HUES64 (cell line): ENCODE results near the gene APBA2.

Experiments
- H3K27ac ChIP-seq: 2 replicates; pipeline ENCODE4 v1.7.0; 2013; ENCODE audit warnings: low read depth, low read length, inconsistent platforms
- H3K27me3 ChIP-seq: 2 replicates; pipeline ENCODE4 v1.6.1; 2013; ENCODE audit warnings: mild to moderate bottlenecking, low read length; ENCODE audit not compliant: insufficient read depth
- H3K36me3 ChIP-seq: 2 replicates; pipeline ENCODE4 v1.6.1; 2013; ENCODE audit warnings: mild to moderate bottlenecking, low read length; ENCODE audit not compliant: insufficient read depth
- H3K4me1 ChIP-seq: 2 replicates; pipeline ENCODE4 v1.6.1; 2013; ENCODE audit warnings: mild to moderate bottlenecking, low read length, moderate library complexity; ENCODE audit not compliant: insufficient read depth
- H3K4me3 ChIP-seq: 2 replicates; pipeline ENCODE4 v1.5.1; 2013; ENCODE audit warnings: mild to moderate bottlenecking, low read length, moderate library complexity
- H3K9ac ChIP-seq: 2 replicates; pipeline ENCODE4 v1.6.1; 2013; ENCODE audit warnings: mild to moderate bottlenecking, low read depth, low read length
- H3K9me3 ChIP-seq: 2 replicates; pipeline ENCODE4 v1.6.1; 2013; ENCODE audit warnings: low read depth, low read length; ENCODE audit not compliant: insufficient read depth
- WGBS: fragments of 150-250, 120-280 bp; methylation state at CpG from one replicate; pipeline ENCODE4 v1.1.7; 2013; ENCODE audit warnings: missing lambda C conversion rate; 5-methylcytosine and 5-hydroxymethylcytosine counted together

Gene APBA2

GRCh38 chr15:29066310-29066709 lies 180.5 kb downstream of the APBA2 start:
- Histone ChIP-seq H3K9me3 (peaks cover 4% of the 10 kb centered on the region; the same call in 1 of the 2 replicates), H3K9ac (no peak overlapping the region), H3K27ac (no peak overlapping the region), H3K4me1 (no peaks in the 10 kb centered on the region; the same call in 1 of the 2 replicates), H3K4me3 (no peak overlapping the region), H3K36me3 (no peaks in the 10 kb centered on the region), H3K27me3 (no peaks in the 10 kb centered on the region)
- 87% methylated on average over 5 of the region's 5 CpGs for WGBS

DNA sequence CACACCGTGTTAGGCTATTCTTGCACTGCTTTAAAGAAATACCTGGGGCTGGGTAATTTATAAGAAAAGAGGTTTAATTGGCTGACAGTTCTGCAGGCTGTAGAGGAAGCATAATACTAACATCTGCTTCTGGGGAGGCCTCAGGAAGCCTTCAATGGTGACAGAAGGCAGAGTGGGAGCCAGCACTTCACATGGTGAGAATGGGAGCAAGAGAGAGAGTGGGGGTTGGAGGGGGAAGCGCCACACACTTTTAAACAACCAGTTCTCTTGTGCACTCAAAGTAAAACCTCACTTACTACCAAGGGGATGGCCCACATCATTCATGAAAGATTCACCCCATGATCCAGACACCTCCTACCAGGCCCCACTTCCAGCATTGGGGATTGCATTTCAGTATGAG lies 181.1 kb downstream of the APBA2 start:
- Histone ChIP-seq H3K4me3 (no peak overlapping the region), H3K27ac (no peak overlapping the region), H3K4me1 (no peaks in the 10 kb centered on the region; the same call in 1 of the 2 replicates), H3K9me3 (peaks cover 4% of the 10 kb centered on the region; the same call in 1 of the 2 replicates), H3K36me3 (no peaks in the 10 kb centered on the region), H3K9ac (no peak overlapping the region), H3K27me3 (no peaks in the 10 kb centered on the region)
- WGBS = 96% methylated on average over 1 of the region's 2 CpGs

DNA sequence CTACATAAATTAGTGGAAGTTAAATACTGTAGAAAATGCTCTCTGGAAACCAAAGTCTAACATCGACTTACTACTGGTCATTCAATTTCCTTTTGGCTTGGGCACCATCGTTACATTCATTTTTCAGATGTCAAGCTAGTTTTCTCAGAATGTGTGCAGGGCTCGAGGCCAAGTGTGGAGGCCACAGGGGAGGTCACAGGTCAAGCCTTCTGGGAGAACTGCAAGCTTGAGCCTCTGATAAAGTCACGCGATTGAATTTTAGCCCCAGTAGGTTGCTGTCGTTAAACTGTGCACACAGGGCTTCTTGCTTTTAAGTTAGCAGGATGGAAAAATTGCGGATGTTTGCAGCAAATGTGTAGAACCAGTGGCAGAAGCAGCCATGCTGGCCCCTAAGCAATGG lies 182.2 kb downstream of the APBA2 start:
- 95% methylated on average over 7 of the region's 7 CpGs for WGBS
- Histone ChIP-seq H3K9me3 (peaks cover 4% of the 10 kb centered on the region; the same call in 1 of the 2 replicates), H3K27ac (no peak overlapping the region), H3K4me1 (no peaks in the 10 kb centered on the region), H3K36me3 (no peaks in the 10 kb centered on the region), H3K27me3 (no peaks in the 10 kb centered on the region), H3K4me3 (no peak overlapping the region), H3K9ac (no peak overlapping the region)

DNA sequence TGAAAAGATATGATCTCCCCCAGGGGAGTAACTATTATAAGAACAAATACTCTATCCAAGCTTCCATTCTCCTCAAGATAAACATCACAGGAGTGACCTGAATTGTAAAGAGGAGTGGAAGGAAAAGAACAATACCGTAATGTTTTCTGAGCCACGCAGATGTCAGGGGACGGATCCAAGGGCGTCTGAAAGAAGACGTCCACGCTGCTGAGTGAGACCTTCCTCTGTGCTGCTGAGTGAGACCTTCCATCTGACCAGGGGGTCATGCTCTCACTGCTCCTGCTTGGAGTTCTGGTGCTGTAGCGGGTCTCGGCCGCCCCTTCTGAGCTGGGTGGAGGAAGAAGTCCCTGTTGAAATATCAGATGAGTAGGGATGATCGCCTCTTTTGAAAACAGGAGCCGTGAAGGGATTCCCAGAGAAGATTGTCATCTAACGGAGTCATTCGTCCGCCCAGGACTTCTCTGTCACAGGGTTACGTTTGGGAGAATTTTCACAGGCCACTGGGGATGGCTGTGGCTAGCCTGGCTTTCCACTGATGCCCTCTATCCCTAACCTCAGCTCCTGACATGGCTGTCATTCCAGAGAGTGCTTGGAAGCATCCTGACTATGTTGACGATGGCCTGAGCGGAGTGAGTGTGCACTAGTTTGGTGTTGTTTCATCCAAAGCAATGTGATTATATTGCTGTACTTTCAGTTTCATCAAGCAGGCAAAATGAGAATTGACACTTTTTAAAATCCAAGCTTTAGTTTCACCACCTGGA lies 184.9 kb downstream of the APBA2 start:
- 91% methylated on average over 17 of the region's 17 CpGs for WGBS
- Histone ChIP-seq H3K9me3 (peaks cover 4% of the 10 kb centered on the region; the same call in 1 of the 2 replicates), H3K4me3 (no peak overlapping the region), H3K27me3 (no peaks in the 10 kb centered on the region), H3K4me1 (no peaks in the 10 kb centered on the region), H3K9ac (no peak overlapping the region), H3K27ac (no peak overlapping the region), H3K36me3 (no peaks in the 10 kb centered on the region)

GRCh38 chr15:29071232-29071881 lies 185.6 kb downstream of the APBA2 start:
- Histone ChIP-seq H3K27me3 (no peaks in the 10 kb centered on the region), H3K36me3 (no peaks in the 10 kb centered on the region), H3K9me3 (peaks cover 4% of the 10 kb centered on the region; the same call in 1 of the 2 replicates), H3K27ac (no peak overlapping the region), H3K9ac (no peak overlapping the region), H3K4me1 (no peaks in the 10 kb centered on the region), H3K4me3 (no peak overlapping the region)
- 94% methylated on average over 11 of the region's 11 CpGs for WGBS

- Histone ChIP-seq H3K4me3 (no peak overlapping the region), H3K27ac (no peak overlapping the region), H3K36me3 (no peaks in the 10 kb centered on the region), H3K9me3 (peaks cover 4% of the 10 kb centered on the region; the same call in 1 of the 2 replicates), H3K4me1 (no peaks in the 10 kb centered on the region), H3K9ac (no peak overlapping the region), H3K27me3 (no peaks in the 10 kb centered on the region)
- 92% methylated on average over 7 of the region's 7 CpGs for WGBS
These were observed 186.1 kb downstream of the APBA2 start for GRCh38 chr15:29071882-29072273.

DNA sequence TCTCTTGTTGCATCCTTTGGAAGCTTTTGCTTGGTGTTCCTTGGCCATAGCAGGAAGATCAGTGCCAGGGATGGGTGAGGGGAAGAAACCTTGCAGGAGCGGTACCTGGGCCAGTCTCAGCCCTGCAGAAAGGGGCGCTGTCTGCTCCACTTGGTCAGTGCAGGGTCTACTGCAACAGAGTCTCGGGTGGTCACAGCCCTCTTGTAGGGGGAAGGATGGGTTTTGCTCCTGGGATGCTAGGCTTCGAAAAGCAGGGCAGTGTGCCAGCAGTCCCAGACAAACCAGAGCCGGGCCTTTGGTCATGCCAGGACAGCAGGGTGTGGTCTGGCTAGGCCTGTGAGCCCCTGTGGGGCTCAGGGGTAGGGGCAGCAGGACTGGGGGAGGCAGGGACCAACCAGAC lies 186.7 kb downstream of the APBA2 start:
- Histone ChIP-seq H3K4me3 (no peak overlapping the region), H3K27me3 (no peaks in the 10 kb centered on the region), H3K9me3 (peaks cover 4% of the 10 kb centered on the region; the same call in 1 of the 2 replicates), H3K36me3 (no peaks in the 10 kb centered on the region), H3K27ac (no peak overlapping the region), H3K9ac (no peak overlapping the region), H3K4me1 (no peaks in the 10 kb centered on the region)
- WGBS = 90% methylated on average over 5 of the region's 5 CpGs

DNA sequence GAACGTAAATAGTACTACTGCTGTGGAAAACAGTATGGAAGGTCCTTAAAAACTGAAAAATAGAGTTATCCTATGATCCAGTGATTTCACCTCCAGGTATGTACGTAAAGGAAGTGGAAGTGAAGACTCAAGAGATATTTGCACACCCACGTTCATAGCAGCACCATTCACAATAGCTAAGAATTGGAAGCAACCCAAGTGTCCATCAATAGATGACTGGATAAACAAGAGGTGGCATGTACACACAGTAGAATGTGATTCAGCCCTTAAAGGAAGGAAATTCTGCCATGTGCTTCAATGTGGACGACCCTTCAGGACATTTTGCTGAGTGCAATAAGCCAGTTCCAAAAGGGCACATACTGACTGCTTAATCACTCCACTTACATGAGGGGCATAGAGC lies 188.3 kb downstream of the APBA2 start:
- WGBS = 89% methylated on average over 3 of the region's 4 CpGs
- peaks cover 2% of the 10 kb centered on the region; the same call in 1 of the 2 replicates for H3K9me3 ChIP-seq

GRCh38 chr15:29078541-29078940 lies 192.8 kb downstream of the APBA2 start:
- Histone ChIP-seq H3K27me3 (no peaks in the 10 kb centered on the region), H3K36me3 (no peaks in the 10 kb centered on the region), H3K9ac (no peak overlapping the region), H3K4me3 (no peak overlapping the region), H3K9me3 (no peaks in the 10 kb centered on the region), H3K27ac (no peak overlapping the region), H3K4me1 (no peaks in the 10 kb centered on the region)
- 93% methylated on average over 10 of the region's 10 CpGs for WGBS

More for the DNA sequence above, 188.3 kb downstream of the APBA2 start:
- H3K4me3 ChIP-seq = no peak overlapping the region
- no peaks in the 10 kb centered on the region for H3K27me3 ChIP-seq
- no peaks in the 10 kb centered on the region for H3K36me3 ChIP-seq
- H3K4me1 ChIP-seq = no peaks in the 10 kb centered on the region
- no peak overlapping the region for H3K9ac ChIP-seq
- no peak overlapping the region for H3K27ac ChIP-seq

DNA sequence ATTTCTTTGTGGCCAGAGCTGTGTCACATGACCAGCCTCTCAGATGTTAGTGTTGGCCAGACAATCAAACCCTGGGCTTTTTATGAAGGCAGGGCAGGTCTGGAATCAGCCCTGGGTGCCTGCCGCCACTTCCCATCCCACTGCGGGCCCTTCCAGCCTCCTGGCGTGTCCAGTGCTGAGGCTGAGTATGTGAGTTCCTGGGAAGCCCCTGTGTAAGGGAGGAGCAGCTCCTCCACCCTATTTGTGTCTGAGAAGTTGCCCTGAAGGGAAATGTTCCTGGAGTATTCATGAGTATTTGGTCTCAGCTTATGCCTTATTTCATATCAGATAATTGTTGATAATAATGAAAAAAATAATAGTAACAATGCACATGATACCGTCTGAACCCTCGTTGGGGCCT lies 193.7 kb downstream of the APBA2 start:
- WGBS = 91% methylated on average over 5 of the region's 5 CpGs
- Histone ChIP-seq H3K27me3 (no peaks in the 10 kb centered on the region), H3K27ac (no peak overlapping the region), H3K9me3 (0 out of 2 replicates have a peak, but pooled peaks cover under 1% of the 10 kb centered on the region), H3K9ac (no peak overlapping the region), H3K36me3 (no peaks in the 10 kb centered on the region), H3K4me1 (no peaks in the 10 kb centered on the region), H3K4me3 (no peak overlapping the region)

DNA sequence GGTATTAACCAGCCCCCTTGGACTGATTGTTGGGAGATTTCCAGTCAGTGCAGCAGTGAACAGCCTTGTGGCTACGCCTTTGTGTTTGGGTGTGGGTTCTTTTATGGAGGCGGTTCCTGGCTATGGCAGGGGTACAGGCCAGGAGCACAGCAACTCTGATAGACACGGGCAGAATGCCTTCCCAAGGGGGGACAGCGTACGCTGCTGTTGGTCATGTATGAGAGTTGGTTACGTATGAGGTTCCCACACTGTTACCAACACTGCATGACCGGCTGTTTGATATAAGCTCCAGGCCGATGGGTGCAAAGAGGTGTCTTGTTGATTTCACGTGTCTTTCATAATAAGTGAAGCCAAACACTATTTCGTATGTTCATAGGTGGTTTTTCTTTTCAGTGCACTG lies 196.0 kb downstream of the APBA2 start:
- no peaks in the 10 kb centered on the region for H3K4me1 ChIP-seq
- no peak overlapping the region for H3K4me3 ChIP-seq
- H3K9ac ChIP-seq = no peak overlapping the region
- no peaks in the 10 kb centered on the region for H3K36me3 ChIP-seq
- no peak overlapping the region for H3K27ac ChIP-seq
- H3K9me3 ChIP-seq = peaks cover 6% of the 10 kb centered on the region; the same call in 1 of the 2 replicates
- H3K27me3 ChIP-seq = no peaks in the 10 kb centered on the region
- 96% methylated on average over 10 of the region's 10 CpGs for whole genome bisulfite sequencing
